ENCODE data around the gene METTL16. TPM values are rescaled to one million over a fixed set of nuclear protein-coding genes. Genes with fewer than 3 reads are reported as not detected.

METTL16 gene
- total and polyA plus RNA-seq, 2 experiments from 2014 or later, result 12.0 to 14.4 TPM

- H3K27me3 ChIP-seq (replicated peaks; ENCODE audit: insufficient read depth), result no peaks in the 10 kb centered on the region
- H3K79me2 ChIP-seq (ENCODE audit: insufficient read depth), result no peaks in the 10 kb centered on the region
- peaks cover 16% of the 10 kb centered on the region for H3K4me1 ChIP-seq (ENCODE audit: insufficient read depth)
- no peaks in the 10 kb centered on the region for H3K36me3 ChIP-seq (ENCODE audit: low read depth)
- no peak for DNase-seq
- H3F3A ChIP-seq (ENCODE audit: insufficient read depth), result peaks cover 10% of the 10 kb centered on the region; the same call in 1 of the 2 replicates
- no peak overlapping the region for H2AFZ ChIP-seq
- H3K9me2 ChIP-seq (ENCODE audit: insufficient read depth), result no peaks in the 10 kb centered on the region
- no peaks in the 10 kb centered on the region for H3K9me3 ChIP-seq (ENCODE audit: low read depth)
- H3K9ac ChIP-seq, result no peak overlapping the region
- in situ Hi-C loops (cut with MboI), result no loop called here
- TF ChIP-seq EZH2 (IDR thresholded peaks at IDR 0.05; ENCODE audit: insufficient read depth, poor library complexity, severe bottlenecking) (no peak), EZH2phosphoT487 (IDR thresholded peaks at IDR 0.05; ENCODE audit: insufficient read depth, low read depth) (no peak)
- H4K20me1 ChIP-seq (ENCODE audit: insufficient read depth), result no peaks in the 10 kb centered on the region
- no peak overlapping the region for H3K27ac ChIP-seq
- no peak overlapping the region for H3K4me2 ChIP-seq (ENCODE audit: unreplicated experiment)
- 88 to 90% methylated on average over 22 of the region's 22 CpGs for WGBS, 2 experiments (ENCODE audit: low coverage in 1 of 2, low lambda C conversion rate in 2 of 2, missing lambda C conversion rate in 2 of 2)
- no peak overlapping the region for H3K4me3 ChIP-seq
Measured at GRCh38 chr17:2414446-2415064, 97.1 kb downstream of the METTL16 start.

GRCh38 chr17:2412561-2413021 is 99.1 kb downstream of the METTL16 start:
- Histone ChIP-seq H3K4me3 (no peak overlapping the region), H3F3A (ENCODE audit: insufficient read depth) (peaks cover 14% of the 10 kb centered on the region), H3K4me1 (ENCODE audit: insufficient read depth) (peaks cover 20% of the 10 kb centered on the region), H2AFZ (0 out of 2 replicates have a peak overlapping the region, but pooled peaks have one; percentile 17), H3K4me2 (ENCODE audit: unreplicated experiment) (peak overlapping the region; percentile 21), H3K27me3 (replicated peaks; ENCODE audit: insufficient read depth) (no peaks in the 10 kb centered on the region), H4K20me1 (ENCODE audit: insufficient read depth) (no peaks in the 10 kb centered on the region), H3K36me3 (ENCODE audit: low read depth) (no peaks in the 10 kb centered on the region), H3K9me2 (ENCODE audit: insufficient read depth) (no peaks in the 10 kb centered on the region), H3K9me3 (ENCODE audit: low read depth) (no peaks in the 10 kb centered on the region), H3K9ac (peak overlapping the region; percentile 53), H3K79me2 (ENCODE audit: insufficient read depth) (no peaks in the 10 kb centered on the region), H3K27ac (peak overlapping the region; percentile 64)
- DNase-seq, result peak; percentile 77
- in situ Hi-C loops (cut with MboI), result no loop called here
- TF ChIP-seq EZH2phosphoT487 (IDR thresholded peaks at IDR 0.05; ENCODE audit: insufficient read depth, low read depth), result no peak
- no peak for TF ChIP-seq EZH2 (IDR thresholded peaks at IDR 0.05; ENCODE audit: insufficient read depth, poor library complexity, severe bottlenecking)
- 10 to 28% methylated on average over 2 of the region's 2 CpGs for WGBS, 2 experiments (ENCODE audit: low coverage in 1 of 2, low lambda C conversion rate in 2 of 2, missing lambda C conversion rate in 2 of 2)

- H3K79me2 ChIP-seq (ENCODE audit: insufficient read depth), result no peaks in the 10 kb centered on the region
- no peaks in the 10 kb centered on the region for H3K9me3 ChIP-seq (ENCODE audit: low read depth)
- no peak overlapping the region for H2AFZ ChIP-seq
- H3K36me3 ChIP-seq (ENCODE audit: low read depth), result no peaks in the 10 kb centered on the region
- TF ChIP-seq EZH2 (IDR thresholded peaks at IDR 0.05; ENCODE audit: insufficient read depth, poor library complexity, severe bottlenecking) (no peak), EZH2phosphoT487 (IDR thresholded peaks at IDR 0.05; ENCODE audit: insufficient read depth, low read depth) (no peak)
- no peak for DNase-seq
- H3K27ac ChIP-seq, result no peak overlapping the region
- WGBS, 2 experiments (ENCODE audit: low coverage in 1 of 2, low lambda C conversion rate in 2 of 2, missing lambda C conversion rate in 2 of 2), result 97 to 99% methylated on average over 7 of the region's 7 CpGs
- no peaks in the 10 kb centered on the region for H4K20me1 ChIP-seq (ENCODE audit: insufficient read depth)
- in situ Hi-C loops (cut with MboI), result no loop called here
- H3K4me2 ChIP-seq (ENCODE audit: unreplicated experiment), result no peak overlapping the region
- H3K27me3 ChIP-seq (replicated peaks; ENCODE audit: insufficient read depth), result no peaks in the 10 kb centered on the region
- H3K4me1 ChIP-seq (ENCODE audit: insufficient read depth), result peaks cover 31% of the 10 kb centered on the region
- H3K4me3 ChIP-seq, result no peak overlapping the region
- H3F3A ChIP-seq (ENCODE audit: insufficient read depth), result peaks cover 22% of the 10 kb centered on the region
- H3K9ac ChIP-seq, result no peak overlapping the region
- no peaks in the 10 kb centered on the region for H3K9me2 ChIP-seq (ENCODE audit: insufficient read depth)
Measured at GRCh38 chr17:2410951-2411350, 100.7 kb downstream of the METTL16 start.

- peak; percentile 98 for DNase-seq
- no peak for TF ChIP-seq EZH2phosphoT487 (IDR thresholded peaks at IDR 0.05; ENCODE audit: insufficient read depth, low read depth)
- TF ChIP-seq EZH2 (IDR thresholded peaks at IDR 0.05; ENCODE audit: insufficient read depth, poor library complexity, severe bottlenecking), result no peak
- Histone ChIP-seq H3K4me1 (ENCODE audit: insufficient read depth) (peaks cover 51% of the 10 kb centered on the region), H3K4me3 (peak overlapping the region; percentile 41), H3F3A (ENCODE audit: insufficient read depth) (peaks cover 51% of the 10 kb centered on the region), H2AFZ (peak overlapping the region; percentile 39), H3K36me3 (ENCODE audit: low read depth) (no peaks in the 10 kb centered on the region), H3K4me2 (ENCODE audit: unreplicated experiment) (peak overlapping the region; percentile 56), H3K9ac (peak overlapping the region; percentile 80), H3K9me2 (ENCODE audit: insufficient read depth) (no peaks in the 10 kb centered on the region), H3K79me2 (ENCODE audit: insufficient read depth) (no peaks in the 10 kb centered on the region), H4K20me1 (ENCODE audit: insufficient read depth) (no peaks in the 10 kb centered on the region), H3K27ac (peak overlapping the region; percentile 98), H3K27me3 (replicated peaks; ENCODE audit: insufficient read depth) (no peaks in the 10 kb centered on the region), H3K9me3 (ENCODE audit: low read depth) (no peaks in the 10 kb centered on the region)
- WGBS, 2 experiments (ENCODE audit: low coverage in 1 of 2, low lambda C conversion rate in 2 of 2, missing lambda C conversion rate in 2 of 2), result 6% methylated on average over 15 of the region's 15 CpGs
- in situ Hi-C loops (cut with MboI), result no loop called here
Measured at GRCh38 chr17:2406903-2407790, 104.5 kb downstream of the METTL16 start.
